Activated CD4-positive, alpha-beta T cell treated with anti-CD3 and anti-CD28 coated beads, Interleukin-2, amount 50 U/mL, for 48 hours (primary cell): ENCODE results near the gene SLC12A6.
"Not testable (repeated sequence)": the region's sequence is repeated elsewhere in the genome, so short reads cannot be mapped to it uniquely, and the experiment has no call there.

Source experiments
- DNase-seq, 2 experiments: peaks; one replicate each; pipeline ENCODE4 v3.0.0-alpha.2; 2020

SLC12A6 gene

GRCh38 chr15:34248190-34248589, 89.4 kb downstream of the SLC12A6 start:
- DNase-seq: no peak

GRCh38 chr15:34246276-34246976, 91.2 kb downstream of the SLC12A6 start:
- no peak for DNase-seq

GRCh38 chr15:34243226-34243625, 94.4 kb downstream of the SLC12A6 start:
- DNase-seq: no peak

DNA sequence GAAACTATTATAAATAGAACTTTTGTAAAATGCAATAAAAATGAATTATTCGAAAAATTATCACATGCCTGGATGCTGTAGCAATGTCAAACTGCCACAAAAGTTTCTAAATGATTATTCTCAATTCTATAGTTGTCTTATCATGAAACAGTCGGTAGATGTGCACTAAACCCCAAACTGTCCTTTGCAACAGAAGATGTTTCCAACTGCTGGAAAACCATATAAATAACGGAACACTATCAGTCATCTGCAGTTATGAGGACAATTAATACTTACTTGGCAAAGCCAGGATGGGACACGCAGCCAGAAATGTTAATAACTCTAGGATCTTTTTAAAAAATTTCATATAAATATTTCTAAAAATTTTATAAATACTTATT, 95.3 kb downstream of the SLC12A6 start:
- no peak for DNase-seq

DNA sequence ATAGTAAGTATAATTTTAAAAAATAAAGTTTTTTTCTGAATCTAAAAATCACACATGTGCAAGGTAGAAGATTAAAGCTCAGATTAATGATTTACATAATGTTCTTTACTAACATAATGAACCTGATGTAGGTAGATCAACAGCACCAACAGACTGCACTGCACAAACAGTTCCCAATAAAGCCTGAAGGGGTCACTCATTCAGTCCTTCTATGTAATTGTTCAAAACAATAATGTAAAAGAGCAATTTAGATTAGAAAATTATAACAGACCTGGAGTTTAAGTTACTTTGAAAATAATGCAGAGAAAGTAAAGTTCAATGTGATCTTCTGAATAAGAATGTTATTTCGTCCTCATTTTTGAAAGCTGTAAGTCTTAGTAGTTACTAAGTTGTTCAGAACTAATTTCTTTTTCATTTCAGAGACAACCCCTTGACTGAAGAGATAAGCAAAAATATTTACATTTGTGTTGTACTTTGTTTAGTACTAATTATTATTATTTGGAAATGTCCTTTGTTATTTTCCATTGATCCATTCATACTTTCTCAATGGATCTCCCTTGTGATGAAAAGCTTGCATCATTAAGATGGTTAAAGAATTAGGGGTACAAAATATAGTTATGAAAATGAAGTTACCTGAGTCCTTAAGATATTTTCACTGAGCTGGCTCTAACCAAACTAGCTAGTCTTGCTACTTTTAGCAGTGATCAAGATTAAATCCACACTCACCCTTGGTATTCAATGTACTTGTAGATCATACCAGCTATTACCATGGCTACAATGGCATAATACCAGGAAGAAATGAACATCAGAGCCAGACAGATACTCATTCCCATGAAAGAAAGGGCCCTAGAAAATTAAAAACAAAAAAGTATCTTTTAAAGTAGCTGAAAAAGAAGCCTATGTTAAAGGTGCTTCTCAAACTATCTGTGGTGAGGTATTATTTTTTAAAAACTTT, 95.9 kb downstream of the SLC12A6 start:
- peak in 1 of 2 experiments; percentile 17 for DNase-seq

DNA sequence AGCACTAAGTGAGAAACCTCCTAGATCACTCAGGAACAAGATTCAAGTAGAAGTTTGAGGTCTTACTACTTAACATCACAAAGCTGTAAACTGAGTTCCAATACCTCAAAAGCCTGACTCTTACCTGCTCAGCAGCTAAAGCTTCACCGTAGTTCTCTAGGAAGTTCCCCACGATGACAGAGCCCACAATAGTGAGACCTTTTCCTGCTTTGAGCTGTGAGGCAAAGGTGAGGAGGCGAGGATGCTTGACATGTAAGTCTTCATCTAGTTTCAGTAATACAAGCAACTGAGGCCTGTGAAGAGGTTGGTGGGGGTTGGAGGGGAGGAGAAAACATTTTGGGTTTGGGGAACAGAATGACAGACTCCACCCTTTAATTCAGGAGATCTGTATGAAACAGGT, 97.0 kb downstream of the SLC12A6 start:
- DNase-seq: peak; percentile 17 to 21

- DNase-seq: peak; percentile 34 to 53
These were observed 98.3 kb downstream of the SLC12A6 start for GRCh38 chr15:34239151-34239808.

DNA sequence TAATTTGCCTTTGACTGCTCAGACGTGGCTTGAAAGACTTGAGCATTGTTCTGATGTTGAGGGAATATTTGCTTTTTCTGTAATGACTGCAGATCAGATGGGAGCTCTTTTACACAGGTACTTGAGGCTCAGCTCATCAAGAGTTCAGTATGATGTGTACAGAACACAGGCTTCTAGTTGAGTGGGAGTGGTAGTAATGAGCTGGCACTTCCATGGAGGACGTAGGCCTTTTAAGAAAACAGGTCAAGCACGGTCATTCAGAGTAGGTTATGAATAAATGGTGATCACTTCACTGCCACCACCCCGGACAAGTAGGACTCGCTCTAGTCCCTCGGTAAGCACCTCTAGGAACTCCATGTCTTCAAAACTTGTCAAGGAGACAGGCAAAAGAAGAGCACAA, 104.0 kb downstream of the SLC12A6 start:
- no peak for DNase-seq

DNA sequence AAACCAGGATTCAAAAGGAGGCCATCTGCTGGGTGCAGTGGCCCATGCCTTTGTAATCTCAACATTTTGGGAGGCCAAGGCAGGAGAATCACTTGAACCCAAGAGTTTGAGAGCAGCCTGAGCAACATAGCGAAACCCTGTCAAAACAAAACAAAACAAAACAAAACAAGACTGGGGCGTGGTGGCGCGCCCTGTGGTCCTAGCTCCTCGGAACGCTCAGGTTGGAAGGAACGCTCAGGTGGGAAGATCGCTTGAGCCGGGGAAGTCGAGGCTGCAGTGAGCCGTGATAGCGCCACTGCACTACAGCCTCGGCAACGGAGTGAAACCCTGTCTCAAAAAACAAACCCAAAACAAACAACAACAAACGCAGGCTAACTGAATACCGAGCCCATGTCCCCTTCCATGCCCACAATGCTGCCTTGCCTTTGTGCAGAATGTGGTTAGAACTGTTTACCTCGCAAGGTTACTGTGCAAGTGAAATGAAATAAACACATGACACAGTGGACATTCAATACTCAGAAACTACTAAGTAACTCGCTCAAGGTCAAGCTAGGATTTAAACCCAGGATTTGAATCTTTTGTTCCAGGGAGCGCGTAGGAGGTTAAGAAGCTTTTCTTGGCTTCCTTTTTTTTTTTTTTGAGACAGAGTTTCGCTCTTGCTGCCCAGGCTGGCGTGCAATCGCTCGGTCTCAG, 113.5 kb downstream of the SLC12A6 start:
- DNase-seq: peak in 1 of 2 experiments; percentile 8

- no peak for DNase-seq
These were observed 119.9 kb downstream of the SLC12A6 start for GRCh38 chr15:34217587-34218225.

- no peak for DNase-seq
These were observed 120.9 kb downstream of the SLC12A6 start for GRCh38 chr15:34216527-34217270.

DNA sequence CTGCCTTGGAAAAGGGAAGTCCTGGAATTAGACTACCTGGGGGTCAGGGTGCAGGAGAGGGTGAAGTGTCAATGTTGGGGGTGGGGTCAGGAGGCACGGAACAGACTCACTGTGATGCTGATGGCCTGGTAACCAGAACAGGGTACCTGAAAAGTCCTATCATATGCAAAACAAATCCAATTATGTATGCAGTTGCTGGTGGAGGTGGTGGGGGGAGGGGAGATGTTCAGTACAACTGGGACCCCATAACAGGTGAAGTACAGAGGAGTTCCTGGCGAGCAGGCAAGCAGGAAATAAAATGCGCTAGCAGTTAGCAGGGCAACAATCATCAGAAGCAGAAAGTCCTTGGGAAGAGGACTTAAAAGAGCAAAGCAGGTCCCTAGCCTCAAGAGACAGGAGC, 123.4 kb downstream of the SLC12A6 start:
- DNase-seq: no peak

DNA sequence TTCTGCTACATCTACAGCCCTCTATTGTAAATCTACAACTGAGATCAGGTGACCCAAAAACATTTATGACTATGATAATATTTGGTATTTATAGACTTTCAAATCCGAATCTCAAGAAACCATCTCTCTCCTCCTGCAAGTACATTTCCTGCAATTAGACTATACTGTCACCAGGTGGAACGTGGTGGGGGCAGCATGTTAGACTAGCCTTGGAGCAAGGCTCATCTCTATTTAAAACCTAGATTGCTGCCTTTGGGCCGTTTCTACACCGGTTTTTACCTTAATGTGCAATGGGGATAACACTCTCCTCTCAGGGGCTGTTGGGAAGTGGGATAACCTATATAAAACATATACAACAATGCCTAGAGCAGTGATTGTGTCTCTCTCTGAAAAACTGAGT, 123.9 kb downstream of the SLC12A6 start:
- DNase-seq: no peak

DNA sequence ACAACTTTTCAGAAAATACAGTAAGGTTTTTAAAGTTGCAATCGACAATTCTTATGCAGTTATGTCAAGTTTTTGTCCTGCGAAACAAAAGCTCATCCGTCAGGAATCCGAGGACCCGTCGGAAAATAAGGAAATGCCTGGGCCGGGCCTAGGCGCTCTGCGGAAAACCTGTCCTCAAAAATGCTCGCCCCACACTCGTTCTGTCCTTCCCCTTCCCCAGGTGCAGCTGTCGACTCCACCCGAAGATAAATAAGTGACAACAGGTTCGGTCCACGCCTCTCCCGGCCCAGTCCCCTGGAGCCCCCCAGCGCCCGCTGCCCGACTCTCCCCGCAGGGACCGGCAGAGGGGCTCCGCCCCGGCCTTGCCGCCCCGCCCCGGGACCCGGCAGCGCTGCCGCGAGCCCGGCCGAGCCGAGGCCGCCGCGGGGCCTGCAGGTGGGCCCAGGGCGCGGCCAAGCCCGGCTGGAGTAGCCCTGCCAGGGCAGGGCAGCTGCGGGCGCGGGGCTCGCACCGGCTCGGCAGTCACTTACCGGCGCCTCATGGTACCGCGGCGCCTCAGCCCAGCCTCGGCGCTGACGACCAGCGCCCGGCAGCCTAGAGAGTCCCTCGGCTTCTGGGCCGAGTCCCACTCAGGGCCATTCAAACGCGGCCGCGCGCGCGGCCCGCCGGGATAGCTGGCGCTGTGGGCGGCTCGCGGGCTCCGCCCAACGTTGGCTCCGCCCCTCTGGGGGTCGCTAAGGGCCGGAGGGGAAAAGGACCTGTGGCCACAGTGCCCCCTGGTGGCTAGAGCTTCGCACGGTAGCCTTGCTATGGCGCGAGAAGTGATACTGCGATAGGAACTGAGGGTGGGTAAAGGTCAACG, 127.9 kb downstream of the SLC12A6 start, which contains the start of gene KATNBL1:
Gene KATNBL1, minus strand, starts transcription at position 676 of the 862 bp plus-strand sequence. CDS start 46,420 bp downstream, outside the sequence.
- DNase-seq: peak; percentile 99

GRCh38 chr15:34206011-34206410, 131.6 kb downstream of the SLC12A6 start:
- DNase-seq: no peak

DNA sequence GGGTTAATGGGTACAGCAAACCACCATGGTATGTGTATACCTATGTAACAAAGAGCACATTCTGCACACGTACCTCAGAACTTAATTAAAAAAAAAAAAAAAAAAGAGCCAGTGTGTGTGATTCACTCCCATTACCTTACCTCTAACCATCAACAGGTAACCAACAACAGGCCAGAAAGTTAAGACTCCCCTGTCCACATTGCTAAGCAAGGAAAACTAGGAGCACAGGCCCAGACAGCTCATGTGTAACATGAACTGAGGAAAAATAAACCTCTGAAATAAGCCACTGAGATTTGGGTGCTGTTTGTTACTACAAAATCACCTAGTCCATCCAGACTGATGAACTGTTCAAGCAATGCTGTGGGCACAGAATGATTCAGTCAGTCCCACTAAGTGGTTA, 133.6 kb downstream of the SLC12A6 start:
- no peak for DNase-seq

DNA sequence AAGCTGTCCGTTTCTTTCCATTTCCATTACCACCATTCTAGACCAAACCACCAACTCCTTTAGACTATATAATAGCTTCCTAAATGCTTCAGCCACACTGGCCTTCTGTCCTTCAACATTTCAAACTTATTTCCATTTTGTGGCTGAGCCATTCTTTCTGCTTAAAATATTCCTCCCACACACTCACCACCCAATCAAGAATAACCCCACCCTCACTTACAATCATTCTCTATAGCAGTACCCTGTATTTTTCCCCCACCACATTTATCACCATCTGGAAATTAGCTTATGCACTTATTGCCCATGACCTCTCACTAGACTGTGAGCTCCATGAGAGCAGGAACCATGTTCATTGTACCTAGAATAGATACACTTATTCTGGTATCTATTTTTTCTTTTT, 134.3 kb downstream of the SLC12A6 start:
- no peak for DNase-seq

DNA sequence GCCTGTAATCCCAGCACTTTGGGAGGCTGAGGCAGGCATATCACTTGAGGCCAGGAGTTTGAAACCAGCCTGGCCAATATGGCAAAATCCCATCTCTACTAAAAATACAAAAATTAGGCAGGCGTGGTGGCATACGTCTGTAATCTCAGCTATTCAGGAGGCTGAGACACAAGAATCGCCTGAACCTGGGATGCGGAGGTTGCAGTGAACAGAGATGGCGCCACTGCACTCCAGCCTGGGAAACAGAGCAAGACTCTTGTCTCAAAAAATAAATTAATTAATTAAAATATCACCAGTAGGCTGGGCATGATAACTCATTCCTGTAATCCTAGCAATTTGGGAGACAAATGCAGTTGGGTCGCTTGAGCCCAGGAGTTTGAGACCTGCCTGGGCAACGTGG, 144.3 kb downstream of the SLC12A6 start:
- DNase-seq: not testable (repeated sequence)

GRCh38 chr15:34188711-34189110, 148.9 kb downstream of the SLC12A6 start:
- DNase-seq: no peak

DNA sequence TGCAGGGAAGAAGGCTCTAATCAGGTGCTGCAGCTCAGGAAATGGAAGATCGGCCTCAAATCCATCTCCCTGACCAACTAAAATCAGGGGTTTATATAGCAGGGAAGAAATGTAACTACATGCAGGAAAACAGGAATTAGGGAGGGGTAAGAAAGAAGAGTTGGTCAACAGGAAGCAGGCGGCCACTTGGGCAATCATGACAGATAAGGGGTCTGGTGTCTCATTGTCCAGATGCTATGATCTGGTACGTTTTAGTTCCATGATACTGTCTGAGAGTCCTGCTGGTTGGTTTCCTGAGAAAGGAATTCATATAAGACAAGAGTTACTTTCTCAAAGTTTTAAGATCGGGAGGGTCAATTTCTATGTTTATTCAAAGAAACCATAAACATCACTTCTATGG, 151.9 kb downstream of the SLC12A6 start:
- DNase-seq: no peak
